Stimulated activated CD8-positive, alpha-beta memory T cell treated with anti-CD3 and anti-CD28 coated beads, Interleukin-15, amount 100 ng/mL, for 1 hour (primary cell): ENCODE data around the gene TESK2.
"Not testable (repeated sequence)": the region's sequence is repeated elsewhere in the genome, so short reads cannot be mapped to it uniquely, and the experiment has no call there.

ENCODE experiments used
- DNase-seq: peaks from one replicate; pipeline ENCODE4 v3.0.0-alpha.2; 2020; ENCODE audit warnings: low read depth

The TESK2 gene

GRCh38 chr1:45375104-45376090, 115.6 kb downstream of the TESK2 start:
- DNase-seq, result no peak

DNA sequence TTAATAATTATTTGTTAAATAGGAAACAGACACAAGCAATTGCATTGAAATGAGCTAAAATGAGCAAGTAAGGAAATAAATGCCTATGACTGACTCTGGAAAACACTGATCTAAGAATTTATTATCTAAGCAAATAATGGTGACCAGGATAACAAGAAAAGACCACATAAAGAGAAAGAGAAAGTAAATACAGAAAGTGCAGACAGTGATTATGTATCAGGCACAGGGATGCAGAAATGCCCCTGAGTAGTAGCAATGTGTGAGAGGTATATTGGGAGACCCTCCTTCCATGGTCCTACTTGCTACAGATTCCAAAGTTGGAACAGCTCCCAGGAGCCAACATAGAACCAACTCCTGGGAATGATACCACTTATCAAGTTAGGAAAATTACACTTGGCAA, 117.4 kb downstream of the TESK2 start:
- no peak for DNase-seq

DNA sequence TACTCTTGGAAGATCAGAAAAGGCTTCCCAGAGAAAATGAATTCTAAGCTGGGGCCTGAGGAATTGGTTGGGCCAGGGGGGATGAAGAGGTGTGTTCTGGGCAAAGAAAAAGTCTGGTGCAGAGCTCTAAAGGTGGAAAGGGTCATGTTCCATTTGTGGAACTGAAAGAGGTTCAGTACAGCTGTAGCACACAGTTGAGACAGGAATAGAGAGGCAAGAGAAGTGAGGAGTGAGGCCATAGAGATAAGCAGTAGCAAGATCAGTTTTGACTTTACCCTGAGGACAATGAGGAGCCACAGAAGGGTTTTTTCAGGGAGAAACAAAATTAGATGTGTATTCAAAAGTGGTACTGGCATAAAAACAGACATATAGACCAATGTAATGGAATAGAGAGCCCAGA, 120.4 kb downstream of the TESK2 start:
- no peak for DNase-seq

DNA sequence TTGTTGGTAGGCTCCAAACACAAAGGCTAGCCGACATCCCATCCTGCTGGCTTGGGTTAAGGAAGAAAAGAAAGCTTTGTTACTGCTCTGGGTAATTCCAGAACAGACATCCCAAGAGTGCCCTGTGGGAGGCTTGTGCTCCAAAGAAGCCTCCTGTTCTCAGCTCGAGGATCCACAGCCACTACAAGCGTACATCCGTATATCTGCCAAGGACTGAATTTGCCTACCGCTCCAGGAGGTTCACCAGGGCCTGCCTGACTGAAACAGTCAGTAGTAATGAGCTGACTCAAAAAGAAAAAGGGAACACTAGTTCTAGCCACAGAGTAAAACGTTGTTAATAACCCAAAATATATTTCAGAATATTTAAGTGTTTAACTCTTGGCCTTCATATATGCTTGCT, 125.9 kb downstream of the TESK2 start:
- DNase-seq, result no peak

DNA sequence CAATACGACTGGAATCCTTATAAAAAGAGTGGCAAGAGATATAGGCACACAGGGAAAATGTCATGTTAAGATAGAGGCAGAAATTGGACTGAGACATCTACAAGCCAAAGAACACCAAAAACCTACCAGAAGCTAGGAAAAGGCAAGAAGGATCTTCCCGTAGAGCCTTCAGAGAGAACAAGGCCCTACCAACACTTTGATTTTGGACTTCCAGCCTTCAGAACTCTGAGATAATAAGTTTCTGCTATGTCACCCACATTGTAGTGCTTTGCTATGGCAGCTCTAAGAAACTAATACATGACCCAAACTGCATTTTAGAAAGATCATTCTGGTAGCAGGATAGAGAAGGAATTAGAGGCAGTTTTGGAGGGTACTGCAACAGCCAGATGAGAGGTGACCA, 126.7 kb downstream of the TESK2 start:
- DNase-seq, result no peak

- not testable (repeated sequence) for DNase-seq
Measured at GRCh38 chr1:45360981-45361380, 130.0 kb downstream of the TESK2 start.

DNA sequence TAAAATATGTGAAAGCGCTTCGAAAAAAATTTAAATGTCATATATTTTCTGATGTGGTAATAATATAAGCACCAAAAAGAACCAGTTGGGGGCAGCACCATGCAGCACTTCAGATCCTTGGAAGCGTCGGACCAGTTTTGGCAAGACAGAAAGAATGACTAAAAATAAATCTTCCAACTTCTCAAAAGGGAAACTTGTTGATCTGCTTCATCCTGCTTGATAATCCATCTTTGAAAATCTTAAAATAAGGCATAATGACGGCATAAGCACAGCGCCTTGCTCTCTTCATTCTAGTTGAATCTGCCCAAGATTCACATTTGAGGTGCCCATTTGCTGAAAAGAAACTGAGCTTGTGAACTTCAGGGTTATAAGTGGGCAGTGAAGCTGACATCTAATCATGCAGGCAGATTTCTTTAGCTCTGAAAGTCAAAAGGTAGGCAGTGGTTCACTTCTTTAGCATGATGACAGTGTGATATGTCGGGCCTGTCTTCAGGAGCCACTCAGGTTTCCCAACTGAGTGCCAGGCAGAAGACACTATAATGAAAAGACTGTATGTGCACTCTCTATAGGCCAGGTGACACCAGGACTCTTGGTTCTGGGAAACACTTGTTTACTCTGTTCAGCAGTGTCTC, 131.0 kb downstream of the TESK2 start:
- DNase-seq, result peak; percentile 15

DNA sequence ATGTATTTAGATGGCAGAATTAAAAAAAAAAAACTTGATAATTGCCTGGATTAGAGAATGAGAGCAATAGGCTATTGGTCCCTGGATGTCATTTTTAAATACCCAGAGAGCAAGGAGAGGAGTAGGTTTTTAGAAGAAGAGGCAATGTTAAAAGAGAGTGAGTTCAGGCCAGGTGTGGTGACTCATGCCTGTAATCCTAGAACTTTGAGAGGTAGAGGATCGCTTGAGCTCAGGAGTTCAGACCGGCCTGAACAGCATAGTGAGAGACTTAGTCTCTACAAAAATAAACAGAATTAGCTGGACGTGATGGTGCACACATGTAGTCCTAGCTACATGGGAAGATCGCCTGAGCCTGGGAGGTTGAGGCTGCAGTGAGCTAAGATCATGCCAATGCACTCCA, 134.8 kb downstream of the TESK2 start:
- no peak for DNase-seq

DNA sequence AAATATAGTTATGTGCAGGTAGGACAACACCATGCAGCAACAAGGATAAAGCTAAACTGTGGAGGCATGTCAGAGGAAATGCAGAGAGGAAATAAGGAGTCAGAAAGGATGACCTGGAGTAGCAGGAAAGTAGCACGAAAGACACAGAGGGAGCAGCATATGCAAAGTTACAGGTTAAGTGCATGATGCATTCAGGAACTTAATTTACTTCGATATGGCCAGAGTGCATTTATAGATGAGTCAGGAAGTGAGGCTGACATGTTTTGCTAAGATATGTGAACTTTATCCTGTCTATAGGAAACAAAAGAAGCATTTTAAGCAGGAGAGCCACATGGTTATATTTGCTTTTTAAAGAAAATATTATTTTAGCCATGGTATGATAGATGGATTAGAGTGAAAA, 135.3 kb downstream of the TESK2 start:
- DNase-seq, result no peak

GRCh38 chr1:45354838-45355237, 136.1 kb downstream of the TESK2 start:
- no peak for DNase-seq

DNA sequence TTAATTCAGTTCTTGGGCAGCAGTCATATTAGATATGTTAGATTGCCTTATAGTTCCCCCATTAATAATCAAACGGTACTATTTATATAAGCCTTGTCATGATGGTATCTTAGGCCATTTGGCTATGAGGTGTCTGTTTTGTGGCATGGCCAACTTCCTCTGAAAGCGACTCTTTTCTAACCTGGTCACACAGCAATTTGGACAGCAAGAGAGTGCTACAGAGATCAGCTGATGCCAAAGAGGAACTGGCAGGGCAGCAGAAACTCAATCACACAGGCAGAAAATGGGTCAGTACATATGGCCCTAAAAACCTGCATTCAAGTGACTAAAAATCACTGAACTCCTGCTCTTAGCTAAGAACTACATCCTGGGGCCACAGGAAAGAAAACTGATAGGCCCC, 137.3 kb downstream of the TESK2 start:
- no peak for DNase-seq

GRCh38 chr1:45351508-45351907, 139.5 kb downstream of the TESK2 start:
- no peak for DNase-seq

- DNase-seq, result no peak
Measured at GRCh38 chr1:45348966-45349677, 141.8 kb downstream of the TESK2 start.

- DNase-seq, result no peak
Measured at GRCh38 chr1:45348609-45348965, 142.4 kb downstream of the TESK2 start.

GRCh38 chr1:45348020-45348419, 142.9 kb downstream of the TESK2 start:
- no peak for DNase-seq

- DNase-seq, result no peak
Measured at GRCh38 chr1:45346473-45346872, 144.5 kb downstream of the TESK2 start.

DNA sequence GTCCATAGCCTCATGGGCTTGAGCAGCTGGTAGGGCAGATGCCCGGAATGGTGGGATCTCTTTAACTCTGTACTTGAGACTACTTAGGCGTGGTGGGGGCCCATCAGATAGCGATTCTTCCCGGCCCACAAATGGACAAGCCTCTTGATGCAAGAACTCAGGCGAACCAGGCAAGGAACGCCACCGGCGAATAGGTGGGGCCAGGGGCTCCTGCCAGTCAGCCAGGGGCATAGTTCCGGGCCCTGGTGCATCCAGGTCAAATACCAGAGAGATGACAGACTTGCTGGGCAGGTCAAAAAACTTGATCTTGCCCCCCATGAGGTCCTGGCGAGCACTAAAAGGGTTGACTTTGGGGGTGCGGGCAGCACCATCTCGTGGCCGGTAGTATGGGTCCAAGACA, 145.9 kb downstream of the TESK2 start:
- no peak for DNase-seq

DNA sequence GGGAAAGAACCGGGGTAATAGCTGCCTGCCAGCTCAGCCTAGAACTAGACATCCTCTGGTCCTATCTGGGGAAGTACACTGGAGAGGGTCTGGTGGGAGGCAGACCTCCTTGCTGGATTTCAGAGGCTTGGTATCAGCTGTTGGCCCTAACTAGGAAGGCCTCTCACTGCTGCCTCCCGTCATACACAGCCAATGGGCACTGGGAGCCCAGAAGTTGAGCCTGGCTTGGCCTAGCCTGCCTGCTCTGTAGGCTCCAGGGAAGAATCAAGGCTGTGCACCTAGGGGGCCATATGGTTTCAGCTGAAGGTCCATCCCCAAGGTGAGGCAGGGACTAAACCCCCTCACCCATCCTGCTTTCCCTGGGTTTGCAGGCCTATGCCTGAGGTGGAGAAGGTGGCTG, 146.5 kb downstream of the TESK2 start:
- no peak for DNase-seq

- DNase-seq, result no peak
Measured at GRCh38 chr1:45340816-45341466, 150.0 kb downstream of the TESK2 start.

GRCh38 chr1:45339789-45340558, 151.0 kb downstream of the TESK2 start, which contains the start of the genes MUTYH and TOE1:
TSS of gene MUTYH (minus strand) at chr1:45340440. CDS start at chr1:45334505, 5,935 bp downstream.
TSS of gene TOE1 (plus strand) at chr1:45340170. CDS start at chr1:45340253, 83 bp downstream.
- peak; percentile 79 for DNase-seq

DNA sequence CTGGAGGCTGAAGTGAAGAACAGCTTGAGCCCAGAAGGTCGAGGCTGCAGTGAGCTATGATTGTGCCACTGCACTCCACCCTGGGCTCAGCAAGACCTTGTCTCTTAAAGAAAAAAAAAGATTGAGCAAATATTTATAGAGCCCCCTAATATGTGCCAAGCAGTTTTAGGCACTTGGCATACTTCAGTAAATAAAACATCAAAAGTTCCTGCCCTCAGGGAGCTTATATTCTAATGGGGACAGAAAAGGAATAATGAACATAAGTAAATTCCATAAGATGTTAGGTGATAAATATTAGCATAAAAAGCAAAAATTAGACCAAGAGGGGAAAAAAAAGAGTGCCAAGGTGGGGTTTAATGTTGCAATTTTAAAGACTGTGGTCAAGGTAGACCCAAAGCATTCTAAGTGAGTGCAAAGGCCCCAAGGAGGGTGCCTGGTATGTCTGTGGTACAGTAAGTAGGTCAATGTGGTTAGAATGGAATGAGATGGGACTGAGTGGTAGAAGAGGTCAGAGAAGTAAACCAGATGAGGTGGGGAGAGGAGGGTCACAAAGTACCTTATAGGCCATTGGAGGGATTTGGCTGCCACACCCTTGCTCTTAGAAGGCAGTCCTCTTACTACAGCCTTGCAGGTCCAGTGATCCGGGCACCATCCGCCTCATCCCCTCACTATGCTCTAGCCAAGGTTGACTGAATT, 153.2 kb downstream of the TESK2 start:
- DNase-seq, result no peak
